Measurements from ENCODE around the gene POLA1.

DNA sequence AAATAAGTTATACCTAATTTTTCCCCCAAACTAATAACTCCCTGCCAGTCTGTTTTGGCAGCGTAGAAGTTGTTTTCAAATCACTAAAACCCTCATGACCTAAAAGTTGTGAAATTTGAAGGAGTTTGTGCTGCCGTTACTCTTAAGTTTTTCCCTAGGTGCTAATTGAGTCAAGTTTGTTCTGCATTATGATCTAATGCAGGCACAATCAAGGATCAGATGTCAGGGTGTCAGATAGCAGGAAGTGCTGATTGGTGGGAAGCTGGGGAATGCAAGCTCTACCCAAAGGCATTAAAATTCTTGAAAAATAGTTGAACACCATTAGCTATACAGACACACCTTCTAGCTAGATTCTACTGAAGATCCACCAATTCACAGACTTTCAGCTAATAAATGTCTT is 270.1 kb downstream of the POLA1 start:
- TF ChIP-seq, protein P1, sequence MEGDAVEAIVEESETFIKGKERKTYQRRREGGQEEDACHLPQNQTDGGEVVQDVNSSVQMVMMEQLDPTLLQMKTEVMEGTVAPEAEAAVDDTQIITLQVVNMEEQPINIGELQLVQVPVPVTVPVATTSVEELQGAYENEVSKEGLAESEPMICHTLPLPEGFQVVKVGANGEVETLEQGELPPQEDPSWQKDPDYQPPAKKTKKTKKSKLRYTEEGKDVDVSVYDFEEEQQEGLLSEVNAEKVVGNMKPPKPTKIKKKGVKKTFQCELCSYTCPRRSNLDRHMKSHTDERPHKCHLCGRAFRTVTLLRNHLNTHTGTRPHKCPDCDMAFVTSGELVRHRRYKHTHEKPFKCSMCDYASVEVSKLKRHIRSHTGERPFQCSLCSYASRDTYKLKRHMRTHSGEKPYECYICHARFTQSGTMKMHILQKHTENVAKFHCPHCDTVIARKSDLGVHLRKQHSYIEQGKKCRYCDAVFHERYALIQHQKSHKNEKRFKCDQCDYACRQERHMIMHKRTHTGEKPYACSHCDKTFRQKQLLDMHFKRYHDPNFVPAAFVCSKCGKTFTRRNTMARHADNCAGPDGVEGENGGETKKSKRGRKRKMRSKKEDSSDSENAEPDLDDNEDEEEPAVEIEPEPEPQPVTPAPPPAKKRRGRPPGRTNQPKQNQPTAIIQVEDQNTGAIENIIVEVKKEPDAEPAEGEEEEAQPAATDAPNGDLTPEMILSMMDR (IDR thresholded peaks at IDR 0.05): no peak
- TF ChIP-seq POLR2A (IDR thresholded peaks at IDR 0.05; ENCODE audit: low read depth): no peak
- TF ChIP-seq POLR2AphosphoS5 (IDR thresholded peaks at IDR 0.05): no peak
